ENCODE data around the gene LAMP5.
A peak's percentile ranks its signal among the peaks of the same experiment; 100 is the strongest.

LAMP5 gene

GRCh38 chr20:9514461-9515213 lies at the start of gene LAMP5:
Gene LAMP5 (plus strand): TSS chr20:9514590. CDS start chr20:9514853, 263 bp downstream.
- DNase-seq = peak in 31 of 56 donors; percentile 22 to 66 (median 40)

GRCh38 chr20:9467995-9468394 lies 46.4 kb upstream of the LAMP5 start:
- DNase-seq = peak in 6 of 56 donors; percentile 2 to 23 (median 14)

GRCh38 chr20:9474835-9475415 lies 39.5 kb upstream of the LAMP5 start:
- no peak for DNase-seq

GRCh38 chr20:9475456-9475855 lies 38.9 kb upstream of the LAMP5 start:
- no peak for DNase-seq

GRCh38 chr20:9476174-9476573 lies 38.2 kb upstream of the LAMP5 start:
- DNase-seq = no peak

- DNase-seq = no peak
These were observed 37.8 kb upstream of the LAMP5 start for GRCh38 chr20:9476637-9477036.

- no peak for DNase-seq
These were observed 35.6 kb upstream of the LAMP5 start for GRCh38 chr20:9478771-9479170.

GRCh38 chr20:9480066-9480465 lies 34.3 kb upstream of the LAMP5 start:
- DNase-seq = no peak

- no peak for DNase-seq
These were observed 32.2 kb upstream of the LAMP5 start for GRCh38 chr20:9482180-9482579.

- no peak for DNase-seq
These were observed 31.3 kb upstream of the LAMP5 start for GRCh38 chr20:9483131-9483530.

GRCh38 chr20:9485614-9486340 lies 28.6 kb upstream of the LAMP5 start:
- no peak for DNase-seq

- DNase-seq = no peak
These were observed 27.2 kb upstream of the LAMP5 start for GRCh38 chr20:9487231-9487630.

- DNase-seq = peak in 10 of 56 donors; percentile 14 to 69 (median 38)
These were observed 26.3 kb upstream of the LAMP5 start for GRCh38 chr20:9488063-9488462.

- DNase-seq = no peak
These were observed 24.2 kb upstream of the LAMP5 start for GRCh38 chr20:9490161-9490560.

GRCh38 chr20:9490631-9491030 lies 23.8 kb upstream of the LAMP5 start:
- DNase-seq = no peak

- no peak for DNase-seq
These were observed 23.1 kb upstream of the LAMP5 start for GRCh38 chr20:9491324-9491723.

- no peak for DNase-seq
These were observed 22.3 kb upstream of the LAMP5 start for GRCh38 chr20:9492067-9492466.

- DNase-seq = no peak
These were observed 20.6 kb upstream of the LAMP5 start for GRCh38 chr20:9493803-9494202.

- DNase-seq = no peak
These were observed 18.7 kb upstream of the LAMP5 start for GRCh38 chr20:9495701-9496100.

- DNase-seq = no peak
These were observed 18.2 kb upstream of the LAMP5 start for GRCh38 chr20:9496155-9496554.

- DNase-seq = no peak
These were observed 16.1 kb upstream of the LAMP5 start for GRCh38 chr20:9498322-9498721.

GRCh38 chr20:9499126-9499899 lies 15.1 kb upstream of the LAMP5 start:
- DNase-seq = no peak

Data from amygdala (tissue), 56 donors.